Loucy (cell line): Measurements from ENCODE around the gene MGAT5B.

ENCODE experiments used
- H2AFZ ChIP-seq: fragments of 200-600 bp; sonication (generic); 2 replicates; pipeline ENCODE4 v1.6.0; 2016; ENCODE audit warnings: antibody characterized with exemption, mild to moderate bottlenecking, low read length, moderate library complexity
- H3F3A ChIP-seq: fragments of 200-600 bp; 2 replicates; pipeline ENCODE4 v1.6.0; 2016; ENCODE audit warnings: antibody characterized with exemption, low read depth, mild to moderate bottlenecking
- H3K27me3 ChIP-seq: fragments of 200-600 bp; sonication (generic); 2 replicates; pipeline ENCODE4 v1.6.1; 2014; ENCODE audit warnings: low read length, mild to moderate bottlenecking; ENCODE audit not compliant: insufficient read depth, poor library complexity, severe bottlenecking
- H3K36me3 ChIP-seq: fragments of 200-600 bp; sonication (generic); 2 replicates; pipeline ENCODE4 v1.6.1; 2016; ENCODE audit warnings: low read length; ENCODE audit not compliant: insufficient read depth
- H3K4me1 ChIP-seq: fragments of 200-600 bp; sonication (generic); 2 replicates; pipeline ENCODE4 v1.5.1; 2014; ENCODE audit warnings: low read length, mild to moderate bottlenecking; ENCODE audit not compliant: insufficient read depth, poor library complexity, severe bottlenecking
- H3K4me2 ChIP-seq: fragments of 200-600 bp; sonication (generic); 2 replicates; pipeline ENCODE4 v1.6.0; 2014; ENCODE audit warnings: antibody characterized with exemption, low read length, low read depth, mild to moderate bottlenecking; ENCODE audit not compliant: poor library complexity, severe bottlenecking
- H3K4me3 ChIP-seq: fragments of 200-600 bp; sonication (generic); 2 replicates; pipeline ENCODE4 v1.5.1; 2014; ENCODE audit warnings: low read length, mild to moderate bottlenecking, mixed read lengths; ENCODE audit not compliant: poor library complexity, severe bottlenecking
- H3K79me2 ChIP-seq: fragments of 200-600 bp; sonication (generic); 2 replicates; pipeline ENCODE4 v1.6.1; 2014; ENCODE audit warnings: low read length; ENCODE audit not compliant: insufficient read depth
- H3K9ac ChIP-seq: fragments of 200-600 bp; sonication (generic); 2 replicates; pipeline ENCODE4 v1.6.0; 2014; ENCODE audit warnings: mild to moderate bottlenecking, low read depth, low read length, moderate library complexity; ENCODE audit not compliant: poor library complexity, severe bottlenecking
- H3K9me2 ChIP-seq: fragments of 200-600 bp; sonication (generic); replicated peaks from 2 replicates; pipeline ENCODE4 v1.6.1; 2016; ENCODE audit warnings: low read depth, low read length, mixed read lengths
- H3K9me3 ChIP-seq: fragments of 200-600 bp; sonication (generic); 2 replicates; pipeline ENCODE4 v1.6.1; 2014; ENCODE audit warnings: mild to moderate bottlenecking, antibody characterized with exemption, low read length, low read depth; ENCODE audit not compliant: insufficient read depth
- H4K20me1 ChIP-seq: fragments of 200-600 bp; sonication (generic); 2 replicates; pipeline ENCODE4 v1.6.0; 2014; ENCODE audit warnings: antibody characterized with exemption, low read length, mild to moderate bottlenecking; ENCODE audit not compliant: insufficient read depth, poor library complexity, severe bottlenecking
- CTCF ChIP-seq: fragments of 200-600 bp; sonication (generic); conservative IDR thresholded peaks from 2 replicates; pipeline ENCODE4 v1.5.1; 2014; ENCODE audit warnings: mild to moderate bottlenecking, antibody characterized with exemption, low read length
- EZH2phosphoT487 ChIP-seq: fragments of 200-600 bp; IDR thresholded peaks from 2 replicates; pipeline ENCODE4 v1.6.1; 2018; ENCODE audit warnings: antibody characterized with exemption, mild to moderate bottlenecking, moderate library complexity, borderline replicate concordance

MGAT5B gene

GRCh38 chr17:76827736-76828135 lies 40.5 kb upstream of the MGAT5B start:
- peaks cover 6% of the 10 kb centered on the region for H3K4me1 ChIP-seq
- no peaks in the 10 kb centered on the region for H4K20me1 ChIP-seq
- no peaks in the 10 kb centered on the region for H3F3A ChIP-seq
- H3K36me3 ChIP-seq = no peaks in the 10 kb centered on the region
- H3K9ac ChIP-seq = no peak overlapping the region
- H3K9me3 ChIP-seq = no peaks in the 10 kb centered on the region
- TF ChIP-seq CTCF (no peak), EZH2phosphoT487 (no peak)
- H3K4me3 ChIP-seq = no peak overlapping the region
- H3K4me2 ChIP-seq = no peak overlapping the region
- no peaks in the 10 kb centered on the region for H3K79me2 ChIP-seq
- H3K27me3 ChIP-seq = no peaks in the 10 kb centered on the region
- H2AFZ ChIP-seq = no peak overlapping the region
- H3K9me2 ChIP-seq = no peaks in the 10 kb centered on the region

- Histone ChIP-seq H3K4me3 (no peak overlapping the region), H3K9ac (no peak overlapping the region), H3K4me2 (no peak overlapping the region), H3F3A (no peaks in the 10 kb centered on the region), H3K27me3 (no peaks in the 10 kb centered on the region), H3K9me3 (no peaks in the 10 kb centered on the region), H3K36me3 (no peaks in the 10 kb centered on the region), H3K9me2 (no peaks in the 10 kb centered on the region), H3K79me2 (no peaks in the 10 kb centered on the region), H3K4me1 (peaks cover 6% of the 10 kb centered on the region), H2AFZ (no peak overlapping the region), H4K20me1 (no peaks in the 10 kb centered on the region)
- TF ChIP-seq EZH2phosphoT487 (no peak), CTCF (no peak)
These were observed 37.1 kb upstream of the MGAT5B start for GRCh38 chr17:76830987-76831715.

- Histone ChIP-seq H3K9me2 (no peaks in the 10 kb centered on the region), H3K27me3 (no peaks in the 10 kb centered on the region), H3K79me2 (no peaks in the 10 kb centered on the region), H3K9me3 (no peaks in the 10 kb centered on the region), H3K36me3 (no peaks in the 10 kb centered on the region), H2AFZ (no peak overlapping the region), H3K9ac (no peak overlapping the region), H3K4me2 (no peak overlapping the region), H3K4me3 (no peak overlapping the region), H3K4me1 (peaks cover 6% of the 10 kb centered on the region), H3F3A (no peaks in the 10 kb centered on the region), H4K20me1 (no peaks in the 10 kb centered on the region)
- TF ChIP-seq CTCF (no peak), EZH2phosphoT487 (no peak)
These were observed 35.1 kb upstream of the MGAT5B start for GRCh38 chr17:76833034-76833644.
